Ishikawa (cell line): ENCODE measurements around the gene RAPGEF2.

Source experiments
- CEBPB ChIP-seq: IDR thresholded peaks from 2 replicates; pipeline ENCODE4 v1.6.1; 2012
- CREB1 ChIP-seq: IDR thresholded peaks from 2 replicates; pipeline ENCODE4 v1.6.1; 2012; ENCODE audit warnings: low read depth
- EP300 ChIP-seq: IDR thresholded peaks from 2 replicates; pipeline ENCODE4 v1.6.1; 2012; ENCODE audit warnings: borderline replicate concordance
- RAD21 ChIP-seq: IDR thresholded peaks from 2 replicates; pipeline ENCODE4 v1.6.1; 2012; ENCODE audit warnings: low read depth
- TF ChIP-seq, protein P1 (sequence below): IDR thresholded peaks from 2 replicates; pipeline ENCODE4 v1.6.1; 2012; ENCODE audit warnings: low read depth, mild to moderate bottlenecking

DNA sequence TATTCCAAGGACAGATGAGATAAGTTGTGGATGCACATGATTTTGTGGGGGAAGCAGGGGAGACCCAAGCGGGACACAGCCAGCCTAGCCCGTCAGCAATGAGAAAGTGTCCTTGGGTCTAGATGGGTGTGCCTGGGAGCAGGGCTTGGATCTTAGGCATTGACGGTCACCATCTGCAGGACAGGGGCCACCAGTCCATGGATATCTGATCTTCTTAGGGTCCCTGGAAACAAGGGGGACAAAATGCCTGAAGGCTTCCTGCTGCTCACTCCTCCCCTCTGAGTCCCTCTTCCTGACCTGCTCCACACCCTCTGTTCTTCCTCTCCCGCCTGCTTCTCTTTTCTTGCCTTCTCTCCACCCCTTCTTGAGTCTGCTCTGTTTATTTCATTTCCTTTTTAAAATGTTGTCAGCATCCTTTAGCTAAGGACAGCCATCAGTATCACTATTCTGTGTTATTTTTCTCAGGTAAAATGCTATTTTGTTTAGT, 298.4 kb downstream of the RAPGEF2 start:
- TF ChIP-seq CREB1 = no peak
- no peak for TF ChIP-seq CEBPB
- TF ChIP-seq EP300 = no peak
- no peak for TF ChIP-seq RAD21
- TF ChIP-seq, protein P1, sequence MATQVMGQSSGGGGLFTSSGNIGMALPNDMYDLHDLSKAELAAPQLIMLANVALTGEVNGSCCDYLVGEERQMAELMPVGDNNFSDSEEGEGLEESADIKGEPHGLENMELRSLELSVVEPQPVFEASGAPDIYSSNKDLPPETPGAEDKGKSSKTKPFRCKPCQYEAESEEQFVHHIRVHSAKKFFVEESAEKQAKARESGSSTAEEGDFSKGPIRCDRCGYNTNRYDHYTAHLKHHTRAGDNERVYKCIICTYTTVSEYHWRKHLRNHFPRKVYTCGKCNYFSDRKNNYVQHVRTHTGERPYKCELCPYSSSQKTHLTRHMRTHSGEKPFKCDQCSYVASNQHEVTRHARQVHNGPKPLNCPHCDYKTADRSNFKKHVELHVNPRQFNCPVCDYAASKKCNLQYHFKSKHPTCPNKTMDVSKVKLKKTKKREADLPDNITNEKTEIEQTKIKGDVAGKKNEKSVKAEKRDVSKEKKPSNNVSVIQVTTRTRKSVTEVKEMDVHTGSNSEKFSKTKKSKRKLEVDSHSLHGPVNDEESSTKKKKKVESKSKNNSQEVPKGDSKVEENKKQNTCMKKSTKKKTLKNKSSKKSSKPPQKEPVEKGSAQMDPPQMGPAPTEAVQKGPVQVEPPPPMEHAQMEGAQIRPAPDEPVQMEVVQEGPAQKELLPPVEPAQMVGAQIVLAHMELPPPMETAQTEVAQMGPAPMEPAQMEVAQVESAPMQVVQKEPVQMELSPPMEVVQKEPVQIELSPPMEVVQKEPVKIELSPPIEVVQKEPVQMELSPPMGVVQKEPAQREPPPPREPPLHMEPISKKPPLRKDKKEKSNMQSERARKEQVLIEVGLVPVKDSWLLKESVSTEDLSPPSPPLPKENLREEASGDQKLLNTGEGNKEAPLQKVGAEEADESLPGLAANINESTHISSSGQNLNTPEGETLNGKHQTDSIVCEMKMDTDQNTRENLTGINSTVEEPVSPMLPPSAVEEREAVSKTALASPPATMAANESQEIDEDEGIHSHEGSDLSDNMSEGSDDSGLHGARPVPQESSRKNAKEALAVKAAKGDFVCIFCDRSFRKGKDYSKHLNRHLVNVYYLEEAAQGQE = no peak
